ENCODE results near the gene ZIC5.

ZIC5 gene

GRCh38 chr13:99995589-99996380, 24.2 kb upstream of the ZIC5 start:
- no peak for TF ChIP-seq CTCF (conservative IDR thresholded peaks at IDR 0.05)
- no peak overlapping the region for H3K27ac ChIP-seq

- no peak overlapping the region for H3K27ac ChIP-seq
- no peak for TF ChIP-seq CTCF (conservative IDR thresholded peaks at IDR 0.05)
- TF ChIP-seq ZFX (IDR thresholded peaks at IDR 0.05), result no peak
Measured at GRCh38 chr13:99995104-99995588, 23.6 kb upstream of the ZIC5 start.

GRCh38 chr13:99994638-99995020, 23.1 kb upstream of the ZIC5 start:
- no peak overlapping the region for H3K27ac ChIP-seq
- TF ChIP-seq ZFX (IDR thresholded peaks at IDR 0.05), result no peak
- no peak for TF ChIP-seq CTCF (conservative IDR thresholded peaks at IDR 0.05)

- TF ChIP-seq ZFX (IDR thresholded peaks at IDR 0.05) (no peak), CTCF (conservative IDR thresholded peaks at IDR 0.05) (no peak)
- no peak overlapping the region for H3K27ac ChIP-seq
Measured at GRCh38 chr13:99993660-99994637, 22.4 kb upstream of the ZIC5 start.

- TF ChIP-seq ZFX (IDR thresholded peaks at IDR 0.05), result no peak
- no peak for TF ChIP-seq CTCF (conservative IDR thresholded peaks at IDR 0.05)
- no peak overlapping the region for H3K27ac ChIP-seq
Measured at GRCh38 chr13:99992949-99993351, 21.4 kb upstream of the ZIC5 start.

GRCh38 chr13:99991828-99992775, 20.5 kb upstream of the ZIC5 start:
- no peak for TF ChIP-seq CTCF (conservative IDR thresholded peaks at IDR 0.05)
- no peak for TF ChIP-seq ZFX (IDR thresholded peaks at IDR 0.05)
- H3K27ac ChIP-seq, result no peak overlapping the region

All from C4-2B (cell line).